GM19023 (cell line): Measurements from ENCODE around the gene IPCEF1.
A peak's percentile ranks its signal among the peaks of the same experiment; 100 is the strongest.

Source experiments
- ATAC-seq: cut with Tn5 transposase; IDR thresholded peaks from one replicate; pipeline ENCODE4 v1.9.1; 2021; ENCODE audit warnings: mild to moderate bottlenecking, moderate library complexity; ENCODE audit not compliant: unreplicated experiment

The IPCEF1 gene

GRCh38 chr6:154298297-154298696, 58.3 kb downstream of the IPCEF1 start:
- peak; percentile 29 for ATAC-seq

- ATAC-seq = no peak
Observed at GRCh38 chr6:154297721-154298120, 58.9 kb downstream of the IPCEF1 start.

- no peak for ATAC-seq
Observed at GRCh38 chr6:154297210-154297609, 59.4 kb downstream of the IPCEF1 start.

GRCh38 chr6:154295733-154296132, 60.9 kb downstream of the IPCEF1 start:
- no peak for ATAC-seq

- no peak for ATAC-seq
Observed at GRCh38 chr6:154292855-154293519, 63.6 kb downstream of the IPCEF1 start.

GRCh38 chr6:154292066-154292465, 64.5 kb downstream of the IPCEF1 start:
- ATAC-seq = no peak

- no peak for ATAC-seq
Observed at GRCh38 chr6:154289818-154290508, 66.6 kb downstream of the IPCEF1 start.

GRCh38 chr6:154285826-154286225, 70.8 kb downstream of the IPCEF1 start:
- no peak for ATAC-seq

GRCh38 chr6:154284313-154284853, 72.2 kb downstream of the IPCEF1 start:
- no peak for ATAC-seq

GRCh38 chr6:154280521-154280920, 76.1 kb downstream of the IPCEF1 start:
- no peak for ATAC-seq

- ATAC-seq = no peak
Observed at GRCh38 chr6:154277629-154278017, 79.0 kb downstream of the IPCEF1 start.

GRCh38 chr6:154276810-154277628, 79.6 kb downstream of the IPCEF1 start:
- ATAC-seq = peak; percentile 53

GRCh38 chr6:154274168-154274567, 82.4 kb downstream of the IPCEF1 start:
- no peak for ATAC-seq

GRCh38 chr6:154268486-154268885, 88.1 kb downstream of the IPCEF1 start:
- no peak for ATAC-seq

- no peak for ATAC-seq
Observed at GRCh38 chr6:154267508-154268106, 89.0 kb downstream of the IPCEF1 start.

GRCh38 chr6:154266560-154267099, 90.0 kb downstream of the IPCEF1 start:
- no peak for ATAC-seq

GRCh38 chr6:154261688-154262397, 94.8 kb downstream of the IPCEF1 start:
- no peak for ATAC-seq

GRCh38 chr6:154258064-154258757, 98.4 kb downstream of the IPCEF1 start:
- peak; percentile 71 for ATAC-seq

- no peak for ATAC-seq
Observed at GRCh38 chr6:154257067-154257466, 99.5 kb downstream of the IPCEF1 start.

GRCh38 chr6:154252678-154253077, 103.9 kb downstream of the IPCEF1 start:
- ATAC-seq = no peak
